ENCODE data around the gene PDE9A.

PDE9A gene

DNA sequence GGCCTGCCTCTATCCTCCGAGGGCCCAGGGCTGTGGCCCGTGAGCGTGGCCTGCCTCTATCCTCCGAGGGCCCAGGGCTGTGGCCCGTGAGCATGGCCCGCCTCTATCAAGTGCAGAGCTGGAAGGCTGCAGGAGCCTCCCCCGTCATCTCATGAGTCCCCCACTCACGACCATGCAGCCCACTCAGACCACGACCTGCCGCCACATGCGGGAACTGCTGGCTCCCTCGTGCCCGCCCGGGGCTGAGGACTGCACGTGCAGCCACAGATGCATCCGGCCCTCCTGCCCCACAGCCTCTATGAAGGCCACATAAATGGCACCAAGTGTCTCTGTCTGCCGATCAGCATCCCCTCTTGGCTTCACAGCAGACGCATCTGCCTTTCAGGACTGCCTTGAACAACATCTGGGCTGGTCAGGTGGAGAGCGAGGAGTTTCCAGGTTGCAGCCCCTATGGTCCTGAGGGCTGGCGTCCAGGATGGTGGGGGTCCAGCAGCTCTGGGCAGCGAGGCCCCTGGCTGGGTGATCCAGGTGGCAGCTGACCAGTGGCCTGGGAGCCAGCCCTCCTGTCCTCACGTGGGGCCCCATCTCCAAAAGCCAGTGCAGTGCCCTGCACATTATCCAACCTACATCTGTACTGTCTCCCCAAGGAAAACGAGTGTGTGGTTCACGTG is 103.3 kb downstream of the PDE9A start:
- peaks cover 30% of the 10 kb centered on the region for H3K4me1 Mint-ChIP-seq
- no peaks in the 10 kb centered on the region for H3K9me3 Mint-ChIP-seq
- TF ChIP-seq, protein P1, sequence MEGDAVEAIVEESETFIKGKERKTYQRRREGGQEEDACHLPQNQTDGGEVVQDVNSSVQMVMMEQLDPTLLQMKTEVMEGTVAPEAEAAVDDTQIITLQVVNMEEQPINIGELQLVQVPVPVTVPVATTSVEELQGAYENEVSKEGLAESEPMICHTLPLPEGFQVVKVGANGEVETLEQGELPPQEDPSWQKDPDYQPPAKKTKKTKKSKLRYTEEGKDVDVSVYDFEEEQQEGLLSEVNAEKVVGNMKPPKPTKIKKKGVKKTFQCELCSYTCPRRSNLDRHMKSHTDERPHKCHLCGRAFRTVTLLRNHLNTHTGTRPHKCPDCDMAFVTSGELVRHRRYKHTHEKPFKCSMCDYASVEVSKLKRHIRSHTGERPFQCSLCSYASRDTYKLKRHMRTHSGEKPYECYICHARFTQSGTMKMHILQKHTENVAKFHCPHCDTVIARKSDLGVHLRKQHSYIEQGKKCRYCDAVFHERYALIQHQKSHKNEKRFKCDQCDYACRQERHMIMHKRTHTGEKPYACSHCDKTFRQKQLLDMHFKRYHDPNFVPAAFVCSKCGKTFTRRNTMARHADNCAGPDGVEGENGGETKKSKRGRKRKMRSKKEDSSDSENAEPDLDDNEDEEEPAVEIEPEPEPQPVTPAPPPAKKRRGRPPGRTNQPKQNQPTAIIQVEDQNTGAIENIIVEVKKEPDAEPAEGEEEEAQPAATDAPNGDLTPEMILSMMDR (IDR thresholded peaks at IDR 0.05) = no peak
- no peak for DNase-seq
- H3K4me3 Mint-ChIP-seq = no peak overlapping the region
- H3K27ac Mint-ChIP-seq = no peak overlapping the region
- H3K36me3 Mint-ChIP-seq (ENCODE audit: low read depth) = peaks cover 27% of the 10 kb centered on the region
- peaks cover 4% of the 10 kb centered on the region for H3K27me3 Mint-ChIP-seq (ENCODE audit: low read depth, poor library complexity)

DNA sequence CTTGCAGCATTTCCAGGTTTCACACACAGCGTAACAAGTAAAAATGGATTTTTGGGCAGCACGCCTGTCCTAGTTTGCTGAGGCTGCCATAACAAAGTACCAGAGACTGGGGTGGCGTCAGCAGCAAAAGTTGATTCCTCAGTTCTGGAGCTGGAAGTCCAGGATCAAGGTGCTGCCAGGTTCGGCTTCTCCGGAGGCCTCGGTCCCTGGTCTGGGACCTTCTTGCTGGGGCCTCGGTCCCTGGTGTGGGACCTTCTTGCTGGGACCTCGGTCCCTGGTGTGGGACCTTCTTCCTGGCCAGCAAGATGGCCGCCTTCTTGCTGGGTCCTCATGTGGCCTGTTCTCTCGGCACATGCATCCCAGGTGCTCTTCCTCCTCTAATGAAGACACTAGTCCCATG is 104.0 kb downstream of the PDE9A start:
- no peaks in the 10 kb centered on the region for H3K9me3 Mint-ChIP-seq

DNA sequence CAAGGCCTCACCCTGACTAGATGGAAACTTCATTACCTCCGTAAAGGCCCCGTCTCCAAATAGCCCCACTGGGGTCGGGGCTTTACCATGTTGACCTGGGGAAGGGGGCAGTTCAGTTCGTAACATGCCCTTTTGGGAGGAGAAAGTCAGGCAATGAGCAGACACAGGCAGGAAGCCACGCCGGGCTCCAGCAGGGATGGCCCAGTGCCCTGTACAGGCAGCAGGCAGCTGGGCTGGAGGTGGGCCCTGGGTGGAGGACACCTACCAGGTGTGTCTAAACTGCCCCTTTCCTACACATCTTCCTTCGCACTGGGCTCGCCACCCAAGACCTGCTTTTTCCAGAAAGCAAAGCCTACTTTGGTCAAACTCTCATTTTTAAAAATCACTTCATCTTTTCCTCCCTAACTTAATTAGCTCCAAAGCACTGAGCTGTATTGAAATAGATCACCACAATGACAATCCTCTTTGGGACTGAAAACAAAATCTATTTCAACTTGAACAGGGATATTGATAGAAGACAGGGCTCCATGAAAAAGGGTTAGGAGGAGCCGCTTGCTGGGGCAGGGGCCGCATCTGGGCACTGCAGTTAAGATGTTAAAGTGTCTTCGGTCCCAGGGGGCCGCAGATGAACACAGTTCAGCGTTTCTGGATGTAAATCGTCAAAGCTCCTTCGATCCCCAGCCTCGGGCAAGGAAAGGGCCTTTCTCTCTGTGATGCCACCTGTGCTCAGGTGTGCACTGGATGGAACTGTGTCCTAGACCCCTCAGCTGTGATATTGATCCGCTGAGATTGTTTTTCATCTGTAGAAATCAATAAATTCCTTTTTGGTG is 104.6 kb downstream of the PDE9A start:
- DNase-seq = no peak
- Mint-ChIP-seq H3K36me3 (ENCODE audit: low read depth) (peaks cover 21% of the 10 kb centered on the region), H3K27me3 (ENCODE audit: low read depth, poor library complexity) (peaks cover 4% of the 10 kb centered on the region), H3K4me1 (peaks cover 26% of the 10 kb centered on the region), H3K27ac (no peak overlapping the region), H3K9me3 (no peaks in the 10 kb centered on the region), H3K4me3 (no peak overlapping the region)
- TF ChIP-seq, protein P1 (IDR thresholded peaks at IDR 0.05) = no peak

More for the DNA sequence above, 104.0 kb downstream of the PDE9A start:
- peaks cover 25% of the 10 kb centered on the region for H3K36me3 Mint-ChIP-seq (ENCODE audit: low read depth)
- no peak overlapping the region for H3K27ac Mint-ChIP-seq
- no peak for DNase-seq
- H3K4me1 Mint-ChIP-seq = peaks cover 28% of the 10 kb centered on the region
- TF ChIP-seq, protein P1 (IDR thresholded peaks at IDR 0.05) = no peak
- no peak overlapping the region for H3K4me3 Mint-ChIP-seq
- peaks cover 4% of the 10 kb centered on the region for H3K27me3 Mint-ChIP-seq (ENCODE audit: low read depth, poor library complexity)

DNA sequence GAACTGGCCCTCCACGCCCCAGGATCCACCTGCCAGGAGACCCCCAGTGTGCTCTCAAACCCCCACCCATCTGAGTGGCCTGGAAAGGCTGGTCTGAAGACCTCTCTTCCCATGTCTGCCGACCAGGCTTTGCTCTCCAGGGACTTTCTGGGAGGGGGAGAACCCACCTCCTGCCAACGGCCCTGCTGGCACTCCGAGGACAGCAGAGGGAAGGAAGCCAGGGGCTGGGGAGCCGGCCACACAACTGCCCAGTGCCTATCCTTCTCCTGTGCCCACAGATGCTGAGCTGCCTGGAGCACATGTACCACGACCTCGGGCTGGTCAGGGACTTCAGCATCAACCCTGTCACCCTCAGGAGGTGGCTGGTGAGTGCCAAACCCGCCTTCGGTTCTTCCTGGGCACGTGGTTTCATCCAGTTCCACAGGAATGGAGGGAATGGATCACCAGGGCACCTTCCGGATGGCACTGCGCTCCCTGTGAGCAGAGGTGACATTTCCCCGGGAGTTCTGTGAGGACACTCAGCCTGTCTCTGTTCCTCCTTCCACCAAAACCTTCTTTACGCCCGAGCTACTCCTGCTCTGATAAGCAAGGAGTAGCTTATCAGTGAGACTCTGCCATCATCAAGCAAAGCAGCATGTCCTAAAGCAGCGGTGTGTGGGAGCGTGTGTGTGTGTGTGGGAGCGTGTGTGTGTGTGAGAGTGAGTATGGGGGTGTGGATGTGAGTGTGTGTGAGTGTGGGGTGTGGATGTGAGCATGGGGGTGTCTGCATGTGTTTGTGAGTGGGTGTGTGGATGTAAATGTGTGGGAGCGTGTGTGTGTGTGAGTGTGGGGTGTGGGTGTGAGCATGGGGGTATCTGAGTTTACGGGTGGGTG is 105.5 kb downstream of the PDE9A start:
- TF ChIP-seq, protein P1 (IDR thresholded peaks at IDR 0.05) = no peak
- Mint-ChIP-seq H3K36me3 (ENCODE audit: low read depth) (peaks cover 28% of the 10 kb centered on the region), H3K27me3 (ENCODE audit: low read depth, poor library complexity) (peaks cover 4% of the 10 kb centered on the region), H3K4me3 (no peak overlapping the region), H3K9me3 (no peaks in the 10 kb centered on the region), H3K27ac (peak overlapping the region; percentile 11), H3K4me1 (peaks cover 30% of the 10 kb centered on the region)
- no peak for DNase-seq

DNA sequence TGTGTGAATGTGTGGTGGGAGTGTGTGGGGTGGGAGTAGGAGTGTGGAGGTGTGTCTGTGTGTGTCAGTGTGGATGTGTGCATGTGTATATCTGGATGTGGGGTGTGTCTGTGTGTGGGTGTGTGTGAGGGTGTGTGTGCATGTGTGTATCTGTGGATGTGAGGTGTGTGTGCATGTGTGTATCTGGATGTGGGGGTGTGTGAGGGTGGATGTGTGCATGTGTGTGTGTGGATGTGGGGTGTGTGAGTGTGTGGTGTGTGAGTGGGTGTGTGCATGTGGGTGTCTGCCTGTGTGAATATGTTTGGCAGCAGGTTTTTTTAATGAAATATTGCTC is 106.1 kb downstream of the PDE9A start:
- H3K4me1 Mint-ChIP-seq = peaks cover 24% of the 10 kb centered on the region
- DNase-seq = no peak
- TF ChIP-seq, protein P1 (IDR thresholded peaks at IDR 0.05) = no peak
- peaks cover 33% of the 10 kb centered on the region for H3K36me3 Mint-ChIP-seq (ENCODE audit: low read depth)
- peaks cover 4% of the 10 kb centered on the region for H3K27me3 Mint-ChIP-seq (ENCODE audit: low read depth, poor library complexity)
- H3K27ac Mint-ChIP-seq = peak overlapping the region; percentile 11
- H3K4me3 Mint-ChIP-seq = no peak overlapping the region
- H3K9me3 Mint-ChIP-seq = no peaks in the 10 kb centered on the region

Measured in nephron progenitor cell (in vitro differentiated cells).